HepG2 (cell line): Measurements from ENCODE around the gene CDC34. TPM values are rescaled to one million over a fixed set of nuclear protein-coding genes. Genes with fewer than 3 reads are reported as not detected.

Experiments used
- ATAD3A ChIP-seq: sonication (generic); formaldehyde crosslinking; IDR thresholded peaks from 2 replicates; pipeline ENCODE4 v1.4.0; 2020; ENCODE audit warnings: missing genetic modification reagents
- HNRNPK ChIP-seq: fragments of 200-400 bp; formaldehyde crosslinking; IDR thresholded peaks from 2 replicates; pipeline ENCODE4 v1.6.1; 2018; ENCODE audit warnings: low read length, low read depth, moderate library complexity, mild to moderate bottlenecking; ENCODE audit not compliant: poor library complexity, severe bottlenecking
- HOXA3 ChIP-seq: sonication (generic); formaldehyde crosslinking; IDR thresholded peaks from 2 replicates; pipeline ENCODE4 v1.5.0; 2020; ENCODE audit warnings: missing genetic modification reagents
- JDP2 ChIP-seq: sonication (generic); formaldehyde crosslinking; IDR thresholded peaks from 2 replicates; pipeline ENCODE4 v1.8.1; 2022; ENCODE audit warnings: missing genetic modification reagents, borderline replicate concordance
- NCOA1 ChIP-seq: sonication (generic); formaldehyde crosslinking; IDR thresholded peaks from 2 replicates; pipeline ENCODE4 v1.9.0; 2021; ENCODE audit warnings: missing genetic modification reagents
- NR2C2 ChIP-seq: sonication (generic); formaldehyde crosslinking; IDR thresholded peaks from 2 replicates; pipeline ENCODE4 v1.4.0; 2020; ENCODE audit warnings: missing genetic modification reagents, mild to moderate bottlenecking, moderate library complexity, borderline replicate concordance
- YEATS2 ChIP-seq: sonication (generic); formaldehyde crosslinking; IDR thresholded peaks from 2 replicates; pipeline ENCODE4 v1.4.0; 2020; ENCODE audit warnings: missing genetic modification reagents, borderline replicate concordance
- ZKSCAN8 ChIP-seq: IDR thresholded peaks from 2 replicates; pipeline ENCODE4 v1.6.1; 2016; ENCODE audit warnings: borderline replicate concordance, missing genetic modification reagents, missing compliant biosample characterization
- ZNF274 ChIP-seq: sonication (generic); formaldehyde crosslinking; IDR thresholded peaks from 2 replicates; pipeline ENCODE4 v1.5.1; 2020; ENCODE audit warnings: mild to moderate bottlenecking, missing genetic modification reagents
- ZNF354B ChIP-seq: sonication (generic); formaldehyde crosslinking; IDR thresholded peaks from 2 replicates; pipeline ENCODE4 v1.8.0; 2022; ENCODE audit warnings: mild to moderate bottlenecking, missing genetic modification reagents
- ZNF501 ChIP-seq: sonication (generic); formaldehyde crosslinking; IDR thresholded peaks from 2 replicates; pipeline ENCODE4 v1.5.1; 2020; ENCODE audit warnings: mild to moderate bottlenecking, moderate library complexity, missing genetic modification reagents
- ZNF550 ChIP-seq: sonication (generic); formaldehyde crosslinking; IDR thresholded peaks from 2 replicates; pipeline ENCODE4 v1.4.0; 2020; ENCODE audit warnings: mild to moderate bottlenecking, missing genetic modification reagents, borderline replicate concordance
- ZNF607 ChIP-seq: sonication (generic); formaldehyde crosslinking; IDR thresholded peaks from 2 replicates; pipeline ENCODE4 v1.5.1; 2020; ENCODE audit warnings: missing genetic modification reagents, mild to moderate bottlenecking, borderline replicate concordance
- ZNF772 ChIP-seq: sonication (generic); formaldehyde crosslinking; IDR thresholded peaks from 2 replicates; pipeline ENCODE4 v1.5.0; 2020; ENCODE audit warnings: mild to moderate bottlenecking, missing genetic modification reagents
- polyA plus RNA-seq, 8 experiments: library from polyadenylated mRNA; depleted of rRNA in 3 of 8; stranded (reverse) in 7 of 8; unstranded in 1 of 8; fragments of >200 nt; fragmentation: Illumina TruSeq in 4 of 8; extraction: Trizol in 4 of 8; gene quantifications; 2 replicates each; pipeline versions ENCODE4 v1.2.1 to v1.2.3, GENCODE V29; 2011 to 2016; ENCODE audit warnings: low read depth in 4 of 8, missing spikeins in 1 of 8, mixed read lengths in 1 of 8; ENCODE audit not compliant: insufficient read depth in 1 of 8
- total RNA-seq, 5 experiments: library from RNA; depleted of rRNA; stranded (reverse); fragments of >200 nt; fragmentation: Illumina TruSeq; extraction: Trizol; gene quantifications; 2 replicates each; pipeline ENCODE4 v1.2.3, GENCODE V29; 2016; ENCODE audit warnings: low read depth in 1 of 5
- TF ChIP-seq, protein P1 (sequence below): IDR thresholded peaks from 2 replicates; pipeline ENCODE4 v1.6.1; 2016; ENCODE audit warnings: low read depth
- TF ChIP-seq, protein P2 (sequence below): sonication (generic); formaldehyde crosslinking; IDR thresholded peaks from 2 replicates; pipeline ENCODE4 v1.4.0; 2020; ENCODE audit warnings: missing genetic modification reagents
- TF ChIP-seq, protein P3 (sequence below): sonication (generic); formaldehyde crosslinking; IDR thresholded peaks from 2 replicates; pipeline ENCODE4 v1.4.0; 2020; ENCODE audit warnings: missing genetic modification reagents, mild to moderate bottlenecking, borderline replicate concordance
- TF ChIP-seq, protein P4 (sequence below): sonication (generic); formaldehyde crosslinking; IDR thresholded peaks from 2 replicates; pipeline ENCODE4 v1.5.0; 2020; ENCODE audit warnings: mild to moderate bottlenecking, missing genetic modification reagents

Gene CDC34
- total and polyA plus RNA-seq, 2 of the 13 experiments (the other 11 are each of a cell fraction or from before 2014, with no cell fraction given) = 138 to 150 TPM

DNA sequence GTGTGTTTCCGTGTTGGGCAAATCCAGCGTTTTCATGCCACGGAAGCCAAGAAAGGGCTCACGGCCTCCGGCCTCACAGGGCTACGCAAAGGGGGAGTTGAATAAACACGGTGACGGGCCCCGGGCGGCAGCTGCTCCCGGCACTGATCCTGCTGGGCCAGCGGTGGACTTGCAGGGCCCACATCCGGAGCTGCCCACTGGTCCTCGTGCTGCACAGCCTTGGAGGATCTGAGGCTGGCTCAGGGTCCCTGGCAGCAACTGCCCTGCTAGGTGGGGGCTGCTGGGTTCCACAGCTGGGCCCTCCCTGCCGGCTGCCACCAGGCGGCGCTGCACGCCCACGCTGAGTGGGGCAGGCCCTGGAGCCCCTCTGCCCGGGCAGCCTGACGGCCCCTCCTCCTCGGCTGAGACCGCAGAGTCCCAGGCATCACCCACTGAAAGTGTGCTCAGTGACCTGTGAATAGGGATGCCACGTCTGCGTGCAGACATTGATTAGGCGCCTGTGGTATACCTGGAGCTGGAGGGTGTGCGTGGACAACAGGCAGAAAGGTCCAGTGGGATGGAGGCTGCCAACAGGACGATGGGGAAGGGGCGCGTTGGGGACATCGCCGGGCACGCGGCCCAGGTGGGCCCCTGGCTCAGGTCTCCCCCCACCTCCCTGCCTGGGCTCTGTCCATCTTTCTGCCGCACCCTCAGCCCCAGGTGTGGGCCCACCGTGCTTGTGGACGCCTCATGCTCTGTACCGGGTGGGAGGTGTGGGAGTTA lies 52.9 kb downstream of the CDC34 start (continued):
- TF ChIP-seq HNRNPK = no peak
- TF ChIP-seq HOXA3 = peak; percentile 42
- TF ChIP-seq ZNF772 (CRISPR knock-in tag) = peak; percentile 57; the same call in 1 of the 2 replicates
- peak; percentile 16; the same call in 1 of the 2 replicates for TF ChIP-seq NCOA1 (CRISPR knock-in tag)
- TF ChIP-seq JDP2 (CRISPR knock-in tag) = no peak
- TF ChIP-seq, protein P1, sequence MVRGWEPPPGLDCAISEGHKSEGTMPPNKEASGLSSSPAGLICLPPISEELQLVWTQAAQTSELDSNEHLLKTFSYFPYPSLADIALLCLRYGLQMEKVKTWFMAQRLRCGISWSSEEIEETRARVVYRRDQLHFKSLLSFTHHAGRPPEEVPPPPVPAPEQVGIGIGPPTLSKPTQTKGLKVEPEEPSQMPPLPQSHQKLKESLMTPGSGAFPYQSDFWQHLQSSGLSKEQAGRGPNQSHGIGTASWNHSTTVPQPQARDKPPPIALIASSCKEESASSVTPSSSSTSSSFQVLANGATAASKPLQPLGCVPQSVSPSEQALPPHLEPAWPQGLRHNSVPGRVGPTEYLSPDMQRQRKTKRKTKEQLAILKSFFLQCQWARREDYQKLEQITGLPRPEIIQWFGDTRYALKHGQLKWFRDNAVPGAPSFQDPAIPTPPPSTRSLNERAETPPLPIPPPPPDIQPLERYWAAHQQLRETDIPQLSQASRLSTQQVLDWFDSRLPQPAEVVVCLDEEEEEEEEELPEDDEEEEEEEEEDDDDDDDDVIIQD (CRISPR knock-in tag) = peak; percentile 44; the same call in 1 of the 2 replicates
- TF ChIP-seq, protein P2, sequence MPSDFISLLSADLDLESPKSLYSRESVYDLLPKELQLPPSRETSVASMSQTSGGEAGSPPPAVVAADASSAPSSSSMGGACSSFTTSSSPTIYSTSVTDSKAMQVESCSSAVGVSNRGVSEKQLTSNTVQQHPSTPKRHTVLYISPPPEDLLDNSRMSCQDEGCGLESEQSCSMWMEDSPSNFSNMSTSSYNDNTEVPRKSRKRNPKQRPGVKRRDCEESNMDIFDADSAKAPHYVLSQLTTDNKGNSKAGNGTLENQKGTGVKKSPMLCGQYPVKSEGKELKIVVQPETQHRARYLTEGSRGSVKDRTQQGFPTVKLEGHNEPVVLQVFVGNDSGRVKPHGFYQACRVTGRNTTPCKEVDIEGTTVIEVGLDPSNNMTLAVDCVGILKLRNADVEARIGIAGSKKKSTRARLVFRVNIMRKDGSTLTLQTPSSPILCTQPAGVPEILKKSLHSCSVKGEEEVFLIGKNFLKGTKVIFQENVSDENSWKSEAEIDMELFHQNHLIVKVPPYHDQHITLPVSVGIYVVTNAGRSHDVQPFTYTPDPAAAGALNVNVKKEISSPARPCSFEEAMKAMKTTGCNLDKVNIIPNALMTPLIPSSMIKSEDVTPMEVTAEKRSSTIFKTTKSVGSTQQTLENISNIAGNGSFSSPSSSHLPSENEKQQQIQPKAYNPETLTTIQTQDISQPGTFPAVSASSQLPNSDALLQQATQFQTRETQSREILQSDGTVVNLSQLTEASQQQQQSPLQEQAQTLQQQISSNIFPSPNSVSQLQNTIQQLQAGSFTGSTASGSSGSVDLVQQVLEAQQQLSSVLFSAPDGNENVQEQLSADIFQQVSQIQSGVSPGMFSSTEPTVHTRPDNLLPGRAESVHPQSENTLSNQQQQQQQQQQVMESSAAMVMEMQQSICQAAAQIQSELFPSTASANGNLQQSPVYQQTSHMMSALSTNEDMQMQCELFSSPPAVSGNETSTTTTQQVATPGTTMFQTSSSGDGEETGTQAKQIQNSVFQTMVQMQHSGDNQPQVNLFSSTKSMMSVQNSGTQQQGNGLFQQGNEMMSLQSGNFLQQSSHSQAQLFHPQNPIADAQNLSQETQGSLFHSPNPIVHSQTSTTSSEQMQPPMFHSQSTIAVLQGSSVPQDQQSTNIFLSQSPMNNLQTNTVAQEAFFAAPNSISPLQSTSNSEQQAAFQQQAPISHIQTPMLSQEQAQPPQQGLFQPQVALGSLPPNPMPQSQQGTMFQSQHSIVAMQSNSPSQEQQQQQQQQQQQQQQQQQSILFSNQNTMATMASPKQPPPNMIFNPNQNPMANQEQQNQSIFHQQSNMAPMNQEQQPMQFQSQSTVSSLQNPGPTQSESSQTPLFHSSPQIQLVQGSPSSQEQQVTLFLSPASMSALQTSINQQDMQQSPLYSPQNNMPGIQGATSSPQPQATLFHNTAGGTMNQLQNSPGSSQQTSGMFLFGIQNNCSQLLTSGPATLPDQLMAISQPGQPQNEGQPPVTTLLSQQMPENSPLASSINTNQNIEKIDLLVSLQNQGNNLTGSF (CRISPR knock-in tag) = 0 out of 2 replicates have a peak, but pooled peaks have one; percentile 18
- TF ChIP-seq, protein P3, sequence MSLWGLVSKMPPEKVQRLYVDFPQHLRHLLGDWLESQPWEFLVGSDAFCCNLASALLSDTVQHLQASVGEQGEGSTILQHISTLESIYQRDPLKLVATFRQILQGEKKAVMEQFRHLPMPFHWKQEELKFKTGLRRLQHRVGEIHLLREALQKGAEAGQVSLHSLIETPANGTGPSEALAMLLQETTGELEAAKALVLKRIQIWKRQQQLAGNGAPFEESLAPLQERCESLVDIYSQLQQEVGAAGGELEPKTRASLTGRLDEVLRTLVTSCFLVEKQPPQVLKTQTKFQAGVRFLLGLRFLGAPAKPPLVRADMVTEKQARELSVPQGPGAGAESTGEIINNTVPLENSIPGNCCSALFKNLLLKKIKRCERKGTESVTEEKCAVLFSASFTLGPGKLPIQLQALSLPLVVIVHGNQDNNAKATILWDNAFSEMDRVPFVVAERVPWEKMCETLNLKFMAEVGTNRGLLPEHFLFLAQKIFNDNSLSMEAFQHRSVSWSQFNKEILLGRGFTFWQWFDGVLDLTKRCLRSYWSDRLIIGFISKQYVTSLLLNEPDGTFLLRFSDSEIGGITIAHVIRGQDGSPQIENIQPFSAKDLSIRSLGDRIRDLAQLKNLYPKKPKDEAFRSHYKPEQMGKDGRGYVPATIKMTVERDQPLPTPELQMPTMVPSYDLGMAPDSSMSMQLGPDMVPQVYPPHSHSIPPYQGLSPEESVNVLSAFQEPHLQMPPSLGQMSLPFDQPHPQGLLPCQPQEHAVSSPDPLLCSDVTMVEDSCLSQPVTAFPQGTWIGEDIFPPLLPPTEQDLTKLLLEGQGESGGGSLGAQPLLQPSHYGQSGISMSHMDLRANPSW = peak; percentile 25; the same call in 1 of the 2 replicates
- peak; percentile 100 for TF ChIP-seq ZKSCAN8 (CRISPR knock-in tag)
- no peak for TF ChIP-seq ZNF354B (CRISPR knock-in tag)
- TF ChIP-seq NR2C2 (CRISPR knock-in tag) = no peak
- TF ChIP-seq ZNF274 (CRISPR knock-in tag) = peak; percentile 75
- no peak for TF ChIP-seq ZNF550 (CRISPR knock-in tag)
- peak; percentile 86 for TF ChIP-seq ZNF607 (CRISPR knock-in tag)
- no peak for TF ChIP-seq ATAD3A (CRISPR knock-in tag)
- TF ChIP-seq ZNF501 (CRISPR knock-in tag) = peak; percentile 84
- TF ChIP-seq, protein P4, sequence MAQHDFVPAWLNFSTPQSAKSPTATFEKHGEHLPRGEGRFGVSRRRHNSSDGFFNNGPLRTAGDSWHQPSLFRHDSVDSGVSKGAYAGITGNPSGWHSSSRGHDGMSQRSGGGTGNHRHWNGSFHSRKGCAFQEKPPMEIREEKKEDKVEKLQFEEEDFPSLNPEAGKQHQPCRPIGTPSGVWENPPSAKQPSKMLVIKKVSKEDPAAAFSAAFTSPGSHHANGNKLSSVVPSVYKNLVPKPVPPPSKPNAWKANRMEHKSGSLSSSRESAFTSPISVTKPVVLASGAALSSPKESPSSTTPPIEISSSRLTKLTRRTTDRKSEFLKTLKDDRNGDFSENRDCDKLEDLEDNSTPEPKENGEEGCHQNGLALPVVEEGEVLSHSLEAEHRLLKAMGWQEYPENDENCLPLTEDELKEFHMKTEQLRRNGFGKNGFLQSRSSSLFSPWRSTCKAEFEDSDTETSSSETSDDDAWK (CRISPR knock-in tag) = no peak
- peak; percentile 56; the same call in 1 of the 2 replicates for TF ChIP-seq YEATS2 (CRISPR knock-in tag)
